Measurements from ENCODE around the gene RCCD1.

RCCD1 gene

GRCh38 chr15:90972133-90972532 lies 17.4 kb downstream of the RCCD1 start:
- DNase-seq, result no peak

- no peak for DNase-seq
Observed at GRCh38 chr15:90974216-90974615, 19.5 kb downstream of the RCCD1 start.

- DNase-seq, result no peak
Observed at GRCh38 chr15:90979582-90979981, 24.9 kb downstream of the RCCD1 start.

GRCh38 chr15:90981681-90982080 lies 27.0 kb downstream of the RCCD1 start:
- DNase-seq, result no peak

- no peak for DNase-seq
Observed at GRCh38 chr15:90982135-90982534, 27.5 kb downstream of the RCCD1 start.

- no peak for DNase-seq
Observed at GRCh38 chr15:90986790-90987507, 32.3 kb downstream of the RCCD1 start.

- no peak for DNase-seq
Observed at GRCh38 chr15:90987561-90988141, 33.0 kb downstream of the RCCD1 start.

GRCh38 chr15:90988296-90988695 lies 33.6 kb downstream of the RCCD1 start:
- DNase-seq, result peak in 1 of 2 experiments; percentile 21

- DNase-seq, result no peak
Observed at GRCh38 chr15:90989040-90989768, 34.5 kb downstream of the RCCD1 start.

GRCh38 chr15:90990446-90990845 lies 35.8 kb downstream of the RCCD1 start:
- DNase-seq, result no peak

GRCh38 chr15:90991587-90992285 lies 37.1 kb downstream of the RCCD1 start:
- no peak for DNase-seq

GRCh38 chr15:90994059-90994416 lies 39.4 kb downstream of the RCCD1 start:
- no peak for DNase-seq

- DNase-seq, result peak; percentile 97 to 98
Observed at GRCh38 chr15:90994417-90995311, 40.0 kb downstream of the RCCD1 start, which contains the start of gene PRC1. Gene PRC1 (minus strand): TSS chr15:90994535. CDS start chr15:90994417, 118 bp downstream.

- no peak for DNase-seq
Observed at GRCh38 chr15:90998737-90999136, 44.1 kb downstream of the RCCD1 start.

- DNase-seq, result no peak
Observed at GRCh38 chr15:91001209-91001608, 46.5 kb downstream of the RCCD1 start.

- no peak for DNase-seq
Observed at GRCh38 chr15:91007266-91007665, 52.6 kb downstream of the RCCD1 start.
